Body of pancreas (tissue), 4 donors: ENCODE results near the gene HIBADH.

Source experiments
- CTCF ChIP-seq, 7 experiments: fragments of 450-650 bp in 4 of 7; fragments of 200-600 bp in 3 of 7; sonication (generic) in 3 of 7; IDR thresholded peaks; one replicate each; pipeline ENCODE4 v1.5.1; 2016 to 2019; ENCODE audit warnings: antibody characterized with exemption in 7 of 7
- POLR2A ChIP-seq, 3 donors: fragments of 450-650 bp; IDR thresholded peaks; one replicate each; pipeline ENCODE4 v1.6.1; 2016; ENCODE audit warnings: antibody characterized with exemption in 3 of 3, mild to moderate bottlenecking in 2 of 3

GRCh38 chr7:27627146-27627545, 35.5 kb downstream of the HIBADH start:
- TF ChIP-seq CTCF (IDR thresholded peaks at IDR 0.05) (no peak), POLR2A (IDR thresholded peaks at IDR 0.05) (no peak)
